ENCODE measurements around the gene C1QTNF7.

The C1QTNF7 gene

GRCh38 chr4:15423285-15423711, 4.5 kb upstream of the C1QTNF7 start:
- no peaks in the 10 kb centered on the region for H3K9me2 ChIP-seq (replicated peaks; ENCODE audit: control insufficient read depth, low read length)
- no peaks in the 10 kb centered on the region for H3K79me2 ChIP-seq (ENCODE audit: control insufficient read depth, low read length)
- H3K27ac ChIP-seq (ENCODE audit: low read depth, low read length), result no peak overlapping the region
- no peaks in the 10 kb centered on the region for H3K9me3 ChIP-seq (ENCODE audit: control insufficient read depth, insufficient read depth, low read length)
- no peaks in the 10 kb centered on the region for H3K4me1 ChIP-seq (ENCODE audit: control insufficient read depth, low read length)
- H3K36me3 ChIP-seq (ENCODE audit: control insufficient read depth, low read length), result no peaks in the 10 kb centered on the region
- no peak overlapping the region for H3K4me2 ChIP-seq (ENCODE audit: low read length)
- no peaks in the 10 kb centered on the region for H3F3A ChIP-seq (ENCODE audit: control insufficient read depth, insufficient read depth)
- no peak overlapping the region for H3K4me3 ChIP-seq (ENCODE audit: low read length)
- peaks cover 16% of the 10 kb centered on the region for H3K27me3 ChIP-seq (ENCODE audit: control insufficient read depth, low read length)
- H4K20me1 ChIP-seq (ENCODE audit: control insufficient read depth, insufficient read depth, low read depth, low read length), result no peaks in the 10 kb centered on the region
- TF ChIP-seq CTCF (IDR thresholded peaks at IDR 0.05; ENCODE audit: low read depth, low read length, poor library complexity, severe bottlenecking), result no peak
- TF ChIP-seq EZH2phosphoT487 (IDR thresholded peaks at IDR 0.05; ENCODE audit: borderline replicate concordance, low read length), result no peak

- Histone ChIP-seq H3K36me3 (ENCODE audit: control insufficient read depth, low read length) (no peaks in the 10 kb centered on the region), H3F3A (ENCODE audit: control insufficient read depth, insufficient read depth) (no peaks in the 10 kb centered on the region), H3K9me3 (ENCODE audit: control insufficient read depth, insufficient read depth, low read length) (no peaks in the 10 kb centered on the region), H3K9me2 (replicated peaks; ENCODE audit: control insufficient read depth, low read length) (no peaks in the 10 kb centered on the region), H3K4me2 (ENCODE audit: low read length) (no peak overlapping the region), H3K79me2 (ENCODE audit: control insufficient read depth, low read length) (no peaks in the 10 kb centered on the region), H3K4me1 (ENCODE audit: control insufficient read depth, low read length) (no peaks in the 10 kb centered on the region), H4K20me1 (ENCODE audit: control insufficient read depth, insufficient read depth, low read depth, low read length) (no peaks in the 10 kb centered on the region), H3K27ac (ENCODE audit: low read depth, low read length) (no peak overlapping the region), H3K27me3 (ENCODE audit: control insufficient read depth, low read length) (peaks cover 21% of the 10 kb centered on the region), H3K4me3 (ENCODE audit: low read length) (no peak overlapping the region)
- TF ChIP-seq EZH2phosphoT487 (IDR thresholded peaks at IDR 0.05; ENCODE audit: borderline replicate concordance, low read length) (no peak), CTCF (IDR thresholded peaks at IDR 0.05; ENCODE audit: low read depth, low read length, poor library complexity, severe bottlenecking) (no peak)
Measured at GRCh38 chr4:15425520-15425919, 2.3 kb upstream of the C1QTNF7 start.

GRCh38 chr4:15427161-15427560, 672 bp upstream of the C1QTNF7 start:
- Histone ChIP-seq H3K36me3 (ENCODE audit: control insufficient read depth, low read length) (no peaks in the 10 kb centered on the region), H4K20me1 (ENCODE audit: control insufficient read depth, insufficient read depth, low read depth, low read length) (no peaks in the 10 kb centered on the region), H3F3A (ENCODE audit: control insufficient read depth, insufficient read depth) (no peaks in the 10 kb centered on the region), H3K27ac (ENCODE audit: low read depth, low read length) (no peak overlapping the region), H3K9me3 (ENCODE audit: control insufficient read depth, insufficient read depth, low read length) (no peaks in the 10 kb centered on the region), H3K79me2 (ENCODE audit: control insufficient read depth, low read length) (no peaks in the 10 kb centered on the region), H3K4me2 (ENCODE audit: low read length) (no peak overlapping the region), H3K4me3 (ENCODE audit: low read length) (no peak overlapping the region), H3K9me2 (replicated peaks; ENCODE audit: control insufficient read depth, low read length) (no peaks in the 10 kb centered on the region), H3K4me1 (ENCODE audit: control insufficient read depth, low read length) (no peaks in the 10 kb centered on the region), H3K27me3 (ENCODE audit: control insufficient read depth, low read length) (peaks cover 21% of the 10 kb centered on the region)
- no peak for TF ChIP-seq EZH2phosphoT487 (IDR thresholded peaks at IDR 0.05; ENCODE audit: borderline replicate concordance, low read length)
- TF ChIP-seq CTCF (IDR thresholded peaks at IDR 0.05; ENCODE audit: low read depth, low read length, poor library complexity, severe bottlenecking), result no peak

- H3K79me2 ChIP-seq (ENCODE audit: control insufficient read depth, low read length), result no peaks in the 10 kb centered on the region
- no peak overlapping the region for H3K4me2 ChIP-seq (ENCODE audit: low read length)
- no peaks in the 10 kb centered on the region for H3F3A ChIP-seq (ENCODE audit: control insufficient read depth, insufficient read depth)
- H3K27ac ChIP-seq (ENCODE audit: low read depth, low read length), result no peak overlapping the region
- H3K27me3 ChIP-seq (ENCODE audit: control insufficient read depth, low read length), result peaks cover 21% of the 10 kb centered on the region
- no peaks in the 10 kb centered on the region for H3K4me1 ChIP-seq (ENCODE audit: control insufficient read depth, low read length)
- H4K20me1 ChIP-seq (ENCODE audit: control insufficient read depth, insufficient read depth, low read depth, low read length), result no peaks in the 10 kb centered on the region
- no peaks in the 10 kb centered on the region for H3K36me3 ChIP-seq (ENCODE audit: control insufficient read depth, low read length)
- no peaks in the 10 kb centered on the region for H3K9me3 ChIP-seq (ENCODE audit: control insufficient read depth, insufficient read depth, low read length)
- no peak overlapping the region for H3K4me3 ChIP-seq (ENCODE audit: low read length)
- no peaks in the 10 kb centered on the region for H3K9me2 ChIP-seq (replicated peaks; ENCODE audit: control insufficient read depth, low read length)
- TF ChIP-seq CTCF (IDR thresholded peaks at IDR 0.05; ENCODE audit: low read depth, low read length, poor library complexity, severe bottlenecking), result no peak
- no peak for TF ChIP-seq EZH2phosphoT487 (IDR thresholded peaks at IDR 0.05; ENCODE audit: borderline replicate concordance, low read length)
Measured at GRCh38 chr4:15428611-15429010, 778 bp downstream of the C1QTNF7 start.
